ENCODE data around the gene CRABP1.

CRABP1 gene

GRCh38 chr15:78339559-78339958 is 594 bp upstream of the CRABP1 start:
- no peaks in the 10 kb centered on the region for H4K20me1 ChIP-seq (ENCODE audit: insufficient read depth, low read length)
- no peak overlapping the region for H2AFZ ChIP-seq (ENCODE audit: low read length)
- no peak for TF ChIP-seq EZH2 (optimal IDR thresholded peaks at IDR 0.05; ENCODE audit: low read depth, low read length)
- no peak overlapping the region for H3K4me3 ChIP-seq (ENCODE audit: low read length)
- H3K79me2 ChIP-seq (ENCODE audit: low read length) = no peaks in the 10 kb centered on the region
- no peak overlapping the region for H3K9ac ChIP-seq (ENCODE audit: low read length)
- no peaks in the 10 kb centered on the region for H3K9me3 ChIP-seq (replicated peaks; ENCODE audit: insufficient read depth, low read length)
- no peak for DNase-seq
- H3K4me2 ChIP-seq (ENCODE audit: low read depth, low read length) = no peak overlapping the region
- no peaks in the 10 kb centered on the region for H3F3A ChIP-seq (ENCODE audit: insufficient read depth, low read length)
- peaks cover 68% of the 10 kb centered on the region for H3K27me3 ChIP-seq (replicated peaks; ENCODE audit: insufficient read depth, low read length)
- no peaks in the 10 kb centered on the region for H3K4me1 ChIP-seq (ENCODE audit: low read length)
- no peak overlapping the region for H3K27ac ChIP-seq (ENCODE audit: low read length)
- H3K9me2 ChIP-seq (replicated peaks; ENCODE audit: insufficient read depth, low read length) = no peaks in the 10 kb centered on the region
- no peaks in the 10 kb centered on the region for H3K36me3 ChIP-seq (replicated peaks; ENCODE audit: insufficient read depth, low read length)

DNA sequence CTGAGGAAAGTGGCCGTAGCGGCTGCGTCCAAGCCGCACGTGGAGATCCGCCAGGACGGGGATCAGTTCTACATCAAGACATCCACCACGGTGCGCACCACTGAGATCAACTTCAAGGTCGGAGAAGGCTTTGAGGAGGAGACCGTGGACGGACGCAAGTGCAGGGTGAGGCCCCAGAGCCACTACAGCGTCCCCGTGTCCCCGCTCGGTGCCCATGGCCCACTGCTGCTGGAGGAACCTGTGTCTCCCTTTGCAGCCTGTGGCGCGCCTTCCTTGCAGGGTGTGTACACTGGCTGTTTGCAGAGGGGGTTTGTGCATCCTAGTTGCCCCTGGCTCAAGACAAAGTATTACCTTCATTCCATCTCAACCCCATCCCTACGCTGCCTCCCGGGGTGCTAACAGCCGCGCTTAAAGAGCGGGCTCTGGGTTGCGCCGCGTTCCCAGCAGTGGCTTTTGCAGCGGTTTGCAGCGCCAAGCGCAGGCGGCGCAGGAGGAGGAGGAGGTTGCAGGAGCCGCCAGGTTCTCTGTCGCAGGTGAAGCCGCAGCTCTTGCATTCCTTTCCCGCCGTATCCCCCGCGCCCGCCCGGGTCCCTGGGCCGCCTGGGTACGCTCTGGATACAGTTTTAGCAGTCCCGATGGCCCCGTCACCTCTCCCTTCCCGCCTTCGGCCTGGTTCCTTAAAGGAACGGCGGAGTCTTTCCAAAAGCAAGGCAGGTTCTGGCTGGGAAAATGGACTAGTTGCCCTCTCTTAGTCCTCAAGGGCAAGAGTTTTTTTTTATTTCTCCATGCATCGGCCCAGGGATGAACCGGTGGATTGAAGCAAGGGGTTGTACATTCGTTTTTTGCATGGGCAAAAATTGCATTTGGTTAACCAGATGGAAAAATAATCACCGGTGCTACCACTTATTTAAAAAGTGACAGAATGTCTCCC is 1.2 kb downstream of the CRABP1 start:
- Histone ChIP-seq H3K4me2 (ENCODE audit: low read depth, low read length) (no peak overlapping the region), H2AFZ (ENCODE audit: low read length) (no peak overlapping the region), H4K20me1 (ENCODE audit: insufficient read depth, low read length) (no peaks in the 10 kb centered on the region), H3K27me3 (replicated peaks; ENCODE audit: insufficient read depth, low read length) (peaks cover 60% of the 10 kb centered on the region), H3F3A (ENCODE audit: insufficient read depth, low read length) (no peaks in the 10 kb centered on the region), H3K4me3 (ENCODE audit: low read length) (no peak overlapping the region), H3K79me2 (ENCODE audit: low read length) (no peaks in the 10 kb centered on the region), H3K9ac (ENCODE audit: low read length) (no peak overlapping the region), H3K36me3 (replicated peaks; ENCODE audit: insufficient read depth, low read length) (no peaks in the 10 kb centered on the region), H3K9me3 (replicated peaks; ENCODE audit: insufficient read depth, low read length) (no peaks in the 10 kb centered on the region), H3K27ac (ENCODE audit: low read length) (no peak overlapping the region), H3K4me1 (ENCODE audit: low read length) (no peaks in the 10 kb centered on the region), H3K9me2 (replicated peaks; ENCODE audit: insufficient read depth, low read length) (no peaks in the 10 kb centered on the region)
- no peak for DNase-seq
- no peak for TF ChIP-seq EZH2 (optimal IDR thresholded peaks at IDR 0.05; ENCODE audit: low read depth, low read length)
- TF ChIP-seq CTCF (IDR thresholded peaks at IDR 0.05; ENCODE audit: low read length) = no peak
- no peak for TF ChIP-seq EZH2phosphoT487 (IDR thresholded peaks at IDR 0.05; ENCODE audit: low read length)

DNA sequence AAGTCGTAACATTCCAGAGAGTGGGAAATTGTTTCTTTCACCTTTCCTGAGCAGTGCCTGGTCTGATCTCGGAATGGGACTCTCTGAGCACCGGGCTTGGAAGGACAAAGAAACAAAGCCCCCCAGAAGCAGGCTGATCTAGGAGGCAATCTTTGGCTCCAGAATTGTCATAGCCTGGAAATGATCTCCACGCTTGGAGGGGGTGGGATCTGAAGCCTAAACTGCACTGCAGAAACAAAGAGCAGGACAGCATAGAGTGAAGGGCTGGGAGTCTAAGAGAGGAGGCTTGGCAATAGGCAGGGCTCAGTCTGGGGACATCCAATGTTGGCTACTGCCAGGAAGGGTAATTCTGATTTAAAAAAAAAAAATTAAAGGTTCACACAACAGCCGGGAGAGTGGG is 1.9 kb downstream of the CRABP1 start:
- H3K4me2 ChIP-seq (ENCODE audit: low read depth, low read length) = no peak overlapping the region
- H3K4me3 ChIP-seq (ENCODE audit: low read length) = no peak overlapping the region
- no peaks in the 10 kb centered on the region for H3K36me3 ChIP-seq (replicated peaks; ENCODE audit: insufficient read depth, low read length)
- no peak for DNase-seq
- TF ChIP-seq EZH2phosphoT487 (IDR thresholded peaks at IDR 0.05; ENCODE audit: low read length) (no peak), EZH2 (optimal IDR thresholded peaks at IDR 0.05; ENCODE audit: low read depth, low read length) (no peak), CTCF (IDR thresholded peaks at IDR 0.05; ENCODE audit: low read length) (no peak)
- no peaks in the 10 kb centered on the region for H4K20me1 ChIP-seq (ENCODE audit: insufficient read depth, low read length)
- no peaks in the 10 kb centered on the region for H3K79me2 ChIP-seq (ENCODE audit: low read length)
- no peak overlapping the region for H3K27ac ChIP-seq (ENCODE audit: low read length)
- no peaks in the 10 kb centered on the region for H3K9me3 ChIP-seq (replicated peaks; ENCODE audit: insufficient read depth, low read length)
- H3K27me3 ChIP-seq (replicated peaks; ENCODE audit: insufficient read depth, low read length) = peaks cover 55% of the 10 kb centered on the region
- H3K9me2 ChIP-seq (replicated peaks; ENCODE audit: insufficient read depth, low read length) = no peaks in the 10 kb centered on the region
- no peak overlapping the region for H3K9ac ChIP-seq (ENCODE audit: low read length)
- H3K4me1 ChIP-seq (ENCODE audit: low read length) = no peaks in the 10 kb centered on the region
- no peak overlapping the region for H2AFZ ChIP-seq (ENCODE audit: low read length)
- H3F3A ChIP-seq (ENCODE audit: insufficient read depth, low read length) = no peaks in the 10 kb centered on the region
